H1 (cell line): ENCODE data around the gene DOCK9. TPM values are rescaled to one million over a fixed set of nuclear protein-coding genes. Genes with fewer than 3 reads are reported as not detected.

Experiments used
- ATF2 ChIP-seq: IDR thresholded peaks from 2 replicates; pipeline ENCODE4 v1.6.1; 2012; ENCODE audit warnings: low read length, inconsistent platforms
- BCL11A ChIP-seq, 2 experiments: IDR thresholded peaks; one replicate each; pipeline ENCODE4 v1.6.1; 2011; ENCODE audit warnings: low read depth in 2 of 2, low read length in 2 of 2, mild to moderate bottlenecking in 2 of 2
- EGR1 ChIP-seq: IDR thresholded peaks from 2 replicates; pipeline ENCODE4 v1.6.1; 2011; ENCODE audit warnings: low read depth, low read length, borderline replicate concordance
- HDAC2 ChIP-seq, 2 experiments: fragments of 300-600 bp in 1 of 2; sonication (generic) in 1 of 2; IDR thresholded peaks; 2 replicates each; pipeline ENCODE4 v1.6.1; 2011 to 2012; ENCODE audit warnings: low read depth in 2 of 2, low read length in 2 of 2, mild to moderate bottlenecking in 2 of 2, moderate library complexity in 2 of 2, borderline replicate concordance in 1 of 2, inconsistent platforms in 1 of 2
- polyA plus RNA-seq, 7 experiments: library from polyadenylated mRNA; depleted of rRNA in 3 of 7; stranded (reverse) in 5 of 7; unstranded in 2 of 7; fragments of >200 nt in 5 of 7; fragments of 200-250 nt in 2 of 7; gene quantifications; 1 replicate in 5 of 7; 2 replicates in 1 of 7; 4 replicates in 1 of 7; pipeline versions ENCODE4 v1.2.1 to v1.2.3, GENCODE V29; 2011 to 2013; ENCODE audit warnings: missing spikeins in 2 of 7, mixed read lengths in 2 of 7
- total RNA-seq: library from RNA; stranded (reverse); fragmentation: NEBNext Ultra II Directional; extraction: Animal tissue kit (Norgen Biotek cat#: 25700); gene quantifications from 2 replicates; pipeline ENCODE4 v1.2.1, GENCODE V29; 2021

The DOCK9 gene
- total and polyA plus RNA-seq, 2 of the 8 experiments (the other 6 are each of a cell fraction or from before 2014, with no cell fraction given) = 21.6 to 31.5 TPM

- TF ChIP-seq HDAC2 (IDR thresholded peaks at IDR 0.05; ENCODE audit: borderline replicate concordance in 1 of 2, low read depth in 2 of 2, low read length in 2 of 2) = no peak
- TF ChIP-seq ATF2 = no peak
- no peak for TF ChIP-seq EGR1
- no peak for TF ChIP-seq BCL11A (IDR thresholded peaks at IDR 0.05; ENCODE audit: low read depth in 2 of 2, low read length in 2 of 2)
Measured at GRCh38 chr13:98781905-98782304, 196.0 kb downstream of the DOCK9 start (continued).
